NCI-H2227 treated with DMSO at 0.1 percent for 48 hours (cell line): ENCODE data around the gene PKD2.
"Not testable (repeated sequence)": the region's sequence is repeated elsewhere in the genome, so short reads cannot be mapped to it uniquely, and the experiment has no call there.

Experiments
- DNase-seq: peaks from one replicate; lab custom pipeline; 2025; lab: John Stamatoyannopoulos, UW

PKD2 gene

GRCh38 chr4:87986508-87986907, 20.9 kb upstream of the PKD2 start:
- DNase-seq = no peak

- no peak for DNase-seq
These were observed 17.7 kb upstream of the PKD2 start for GRCh38 chr4:87989765-87990164.

GRCh38 chr4:87995435-87995834, 12.0 kb upstream of the PKD2 start:
- DNase-seq = no peak

GRCh38 chr4:87999191-87999691, 8.2 kb upstream of the PKD2 start:
- DNase-seq = not testable (repeated sequence)

- no peak for DNase-seq
These were observed 5.6 kb upstream of the PKD2 start for GRCh38 chr4:88001871-88002270.

- DNase-seq = no peak
These were observed 4.6 kb upstream of the PKD2 start for GRCh38 chr4:88002786-88003185.

GRCh38 chr4:88003261-88003660, 4.2 kb upstream of the PKD2 start:
- DNase-seq = no peak

GRCh38 chr4:88005076-88005475, 2.4 kb upstream of the PKD2 start:
- no peak for DNase-seq

GRCh38 chr4:88005946-88006345, 1.5 kb upstream of the PKD2 start:
- no peak for DNase-seq

- DNase-seq = no peak
These were observed 505 bp upstream of the PKD2 start for GRCh38 chr4:88006956-88007303.

- DNase-seq = peak; percentile 10
These were observed 797 bp downstream of the PKD2 start for GRCh38 chr4:88008122-88008742.

- no peak for DNase-seq
These were observed 1.3 kb downstream of the PKD2 start for GRCh38 chr4:88008743-88009171.

GRCh38 chr4:88009871-88010270, 2.4 kb downstream of the PKD2 start:
- DNase-seq = no peak

GRCh38 chr4:88010966-88011365, 3.5 kb downstream of the PKD2 start:
- DNase-seq = no peak

GRCh38 chr4:88012647-88013046, 5.2 kb downstream of the PKD2 start:
- DNase-seq = no peak

- DNase-seq = no peak
These were observed 7.0 kb downstream of the PKD2 start for GRCh38 chr4:88014386-88014905.

- no peak for DNase-seq
These were observed 8.3 kb downstream of the PKD2 start for GRCh38 chr4:88015659-88016295.

GRCh38 chr4:88017516-88018297, 10.3 kb downstream of the PKD2 start:
- DNase-seq = no peak

GRCh38 chr4:88018466-88018865, 11.0 kb downstream of the PKD2 start:
- no peak for DNase-seq

GRCh38 chr4:88021824-88022223, 14.4 kb downstream of the PKD2 start:
- no peak for DNase-seq

- no peak for DNase-seq
These were observed 14.9 kb downstream of the PKD2 start for GRCh38 chr4:88022289-88022688.

GRCh38 chr4:88025868-88026661, 18.6 kb downstream of the PKD2 start:
- not testable (repeated sequence) for DNase-seq
